HCT116 (cell line): Measurements from ENCODE around the gene SH2B3. TPM values are rescaled to one million over a fixed set of nuclear protein-coding genes. Genes with fewer than 3 reads are reported as not detected.

Experiments used
- ATAC-seq: fragments of 200-7000 bp; cut with Tn5 transposase; 2 replicates; pipeline ENCODE4 v1.9.1; 2020; ENCODE audit warnings: mild to moderate bottlenecking, moderate library complexity
- BruUV-seq: library from RNA; stranded (reverse); fragments of 400-500 nt; replicated peaks from 2 replicates; lab custom pipeline; 2021; lab: Mats Ljungman, UMichigan
- CTCF ChIA-PET: fragments of 300-600 bp; sonication (Branson Sonifier 250); formaldehyde crosslinking; loops from one replicate; lab custom pipeline; 2021; ENCODE audit warnings: antibody characterized with exemption; lab: Charles Lee
- POLR2A ChIA-PET: fragments of 300-600, 350-600 bp; sonication (Branson Sonifier 250); formaldehyde crosslinking; loops from one replicate; lab custom pipeline; 2021; ENCODE audit warnings: antibody characterized with exemption; lab: Charles Lee
- RAD21 ChIA-PET, 2 experiments: fragments of 300-600 bp; sonication (Branson Sonifier 250); formaldehyde crosslinking; loops; one replicate each; lab custom pipeline; 2023; ENCODE audit warnings: low total read pairs in 2 of 2; ENCODE audit not compliant: uncharacterized antibody in 2 of 2, unreplicated experiment in 2 of 2, low non-redundant PET in 1 of 2; lab: Charles Lee
- DNase-seq: peaks from one replicate; pipeline ENCODE4 v3.0.0-alpha.2; 2010; ENCODE audit warnings: low read depth, low spot score
- H2AFZ ChIP-seq: fragments of 200-600 bp; shearing (Covaris generic), sonication (generic); 2 replicates; pipeline ENCODE4 v1.6.1; 2017; ENCODE audit warnings: low read depth, mixed run types, mixed read lengths, antibody characterized with exemption, low read length; ENCODE audit not compliant: poor library complexity, severe bottlenecking
- H3K27ac ChIP-seq: 2 replicates; pipeline ENCODE4 v1.5.1; 2012; ENCODE audit warnings: low read depth, low read length
- H3K27me3 ChIP-seq: fragments of 200-600 bp; sonication (generic); 2 replicates; pipeline ENCODE4 v1.6.1; 2016; ENCODE audit warnings: mixed run types, low read length, mixed read lengths; ENCODE audit not compliant: insufficient read depth
- H3K36me3 ChIP-seq, 2 experiments: fragments of 200-500 bp in 1 of 2; fragments of 200-600 bp in 1 of 2; sonication (Bioruptor generic) in 1 of 2; sonication (generic) in 1 of 2; 2 replicates each; pipeline versions ENCODE4 v1.5.1 to v1.6.1; 2014 to 2016; ENCODE audit warnings: low read length in 2 of 2, inconsistent platforms in 1 of 2, mixed read lengths in 1 of 2, mixed run types in 1 of 2; ENCODE audit not compliant: insufficient read depth in 2 of 2, control insufficient read depth in 1 of 2
- H3K4me1 ChIP-seq, 2 experiments: fragments of 200-600 bp in 1 of 2; sonication (generic) in 1 of 2; 2 replicates each; pipeline versions ENCODE4 v1.5.1 to v1.6.1; 2012 to 2017; ENCODE audit warnings: low read length in 2 of 2, inconsistent platforms in 1 of 2, mild to moderate bottlenecking in 1 of 2, mixed read lengths in 1 of 2, mixed run types in 1 of 2, moderate library complexity in 1 of 2; ENCODE audit not compliant: insufficient read depth in 2 of 2, control insufficient read depth in 1 of 2
- H3K4me2 ChIP-seq: fragments of 200-600 bp; sonication (generic); 2 replicates; pipeline ENCODE4 v1.6.1; 2017; ENCODE audit warnings: mixed run types, low read length, mixed read lengths
- H3K4me3 ChIP-seq, 2 experiments: fragments of 200-600 bp in 1 of 2; sonication (generic) in 1 of 2; replicated peaks in 1 of 2; 2 replicates each; pipeline ENCODE4 v1.5.1; 2011 to 2016; ENCODE audit warnings: low read length in 2 of 2, control low read depth in 1 of 2, low read depth in 1 of 2, mild to moderate bottlenecking in 1 of 2, mixed read lengths in 1 of 2, mixed run types in 1 of 2
- H3K79me2 ChIP-seq: fragments of 200-600 bp; sonication (generic); 2 replicates; pipeline ENCODE4 v1.6.1; 2017; ENCODE audit warnings: mild to moderate bottlenecking, mixed run types, low read length, moderate library complexity, mixed read lengths; ENCODE audit not compliant: insufficient read depth
- H3K9ac ChIP-seq: fragments of 200-600 bp; sonication (generic); 2 replicates; pipeline ENCODE4 v1.6.1; 2016; ENCODE audit warnings: low read length, mixed read lengths
- H3K9me2 ChIP-seq: fragments of 200-600 bp; sonication (generic), shearing (Covaris generic); 2 replicates; pipeline ENCODE4 v1.6.1; 2017; ENCODE audit warnings: mixed run types, mild to moderate bottlenecking, moderate library complexity; ENCODE audit not compliant: insufficient read depth
- H3K9me3 ChIP-seq, 2 experiments: fragments of 200-500 bp in 1 of 2; fragments of 200-600 bp in 1 of 2; sonication (Bioruptor generic) in 1 of 2; sonication (generic) in 1 of 2; 2 replicates each; pipeline ENCODE4 v1.6.1; 2014 to 2017; ENCODE audit warnings: low read length in 2 of 2, mixed read lengths in 2 of 2, inconsistent platforms in 1 of 2, low read depth in 1 of 2, mild to moderate bottlenecking in 1 of 2, mixed run types in 1 of 2, moderate library complexity in 1 of 2; ENCODE audit not compliant: control insufficient read depth in 1 of 2, insufficient read depth in 1 of 2
- H4K20me1 ChIP-seq: fragments of 200-600 bp; sonication (generic), shearing (Covaris generic); 2 replicates; pipeline ENCODE4 v1.6.1; 2017; ENCODE audit warnings: mixed run types, mild to moderate bottlenecking, moderate library complexity; ENCODE audit not compliant: insufficient read depth
- CBX3 ChIP-seq: IDR thresholded peaks from 2 replicates; pipeline ENCODE4 v1.6.1; 2012; ENCODE audit warnings: low read depth
- CEBPB ChIP-seq: IDR thresholded peaks from 2 replicates; pipeline ENCODE4 v1.6.1; 2012; ENCODE audit warnings: low read depth
- EGR1 ChIP-seq: IDR thresholded peaks from 2 replicates; pipeline ENCODE4 v1.6.1; 2012; ENCODE audit warnings: low read depth
- ELF1 ChIP-seq: IDR thresholded peaks from 2 replicates; pipeline ENCODE4 v1.6.1; 2012; ENCODE audit warnings: low read depth, borderline replicate concordance
- EZH2 ChIP-seq: fragments of 200-600 bp; sonication (generic); IDR thresholded peaks from 2 replicates; pipeline ENCODE4 v1.6.1; 2017; ENCODE audit warnings: antibody characterized with exemption, mixed run types
- EZH2phosphoT487 ChIP-seq: fragments of 200-600 bp; IDR thresholded peaks from 2 replicates; pipeline ENCODE4 v1.6.1; 2018; ENCODE audit warnings: antibody characterized with exemption, borderline replicate concordance
- FOSL1 ChIP-seq: IDR thresholded peaks from 2 replicates; pipeline ENCODE4 v1.6.1; 2012; ENCODE audit warnings: low read depth
- RAD21 ChIP-seq: IDR thresholded peaks from 2 replicates; pipeline ENCODE4 v1.6.1; 2012; ENCODE audit warnings: low read depth, mild to moderate bottlenecking
- ZFX ChIP-seq: fragments of 450-650 bp; IDR thresholded peaks from 2 replicates; pipeline ENCODE4 v1.6.1; 2017
- intact Hi-C: fragments of 100-400 bp; cut with micrococcal nuclease; formaldehyde crosslinking; loops from 2 replicates; pipeline ENCODE4 v1.10.0; 2022
- total RNA-seq: library from RNA; stranded (reverse); gene quantifications from one replicate; pipeline ENCODE4 v1.2.1, GENCODE V29; 2021; ENCODE audit not compliant: unreplicated experiment
- TF ChIP-seq, protein P1 (sequence below): IDR thresholded peaks from 2 replicates; pipeline ENCODE4 v1.6.1; 2012
- TF ChIP-seq, protein P2 (sequence below), 3 experiments: fragments of 200-600 bp in 1 of 3; sonication (generic) in 1 of 3; IDR thresholded peaks in 2 of 3; conservative IDR thresholded peaks in 1 of 3; 2 replicates each; pipeline ENCODE4 v1.5.1; 2012 to 2017; ENCODE audit warnings: low read depth in 2 of 3, low read length in 2 of 3, antibody characterized with exemption in 1 of 3, borderline replicate concordance in 1 of 3, control low read depth in 1 of 3, mild to moderate bottlenecking in 1 of 3, mixed read lengths in 1 of 3, mixed run types in 1 of 3, moderate library complexity in 1 of 3; ENCODE audit not compliant: insufficient read depth in 1 of 3
- TF ChIP-seq, protein P3 (sequence below): IDR thresholded peaks from 2 replicates; pipeline ENCODE4 v1.6.1; 2012

Gene SH2B3
- total RNA-seq, 1 experiment from 2014 or later, result 17.3 TPM

DNA sequence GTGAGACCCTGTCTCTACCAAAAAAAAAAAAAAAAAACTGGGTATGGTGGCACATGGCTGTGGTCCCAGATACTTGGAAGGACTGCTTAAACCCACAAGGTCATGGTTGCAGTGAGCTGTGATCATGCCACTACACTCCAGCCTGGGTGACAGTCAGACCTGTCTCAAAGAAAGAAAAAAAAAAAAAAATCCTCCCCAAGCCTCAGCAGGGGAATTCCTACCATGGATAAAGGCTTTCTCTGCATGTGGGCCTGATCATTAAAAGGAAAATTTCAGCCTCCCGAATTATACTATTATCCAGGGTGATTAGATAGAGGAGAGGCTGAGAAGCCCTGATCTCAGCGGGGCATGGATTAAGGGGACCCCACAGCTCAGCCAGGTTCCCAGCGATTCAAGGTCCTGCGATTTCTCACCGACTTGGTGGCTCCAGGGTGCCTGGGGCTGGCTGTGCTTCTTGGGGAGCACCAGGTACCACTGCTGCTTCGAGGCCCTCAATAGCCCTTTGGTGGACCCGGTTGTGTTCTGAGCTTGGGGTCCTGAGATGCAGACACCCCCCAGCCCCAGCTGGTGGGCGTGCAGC, 5.6 kb downstream of the SH2B3 start:
- no peaks in the 10 kb centered on the region for H3K27me3 ChIP-seq
- DNase-seq, result no peak
- no peaks in the 10 kb centered on the region for H3K36me3 ChIP-seq
- H3K9ac ChIP-seq, result no peak overlapping the region
- H3K4me2 ChIP-seq, result no peak overlapping the region
- H3K27ac ChIP-seq, result no peak overlapping the region
- no peak overlapping the region for H3K4me3 ChIP-seq
- H4K20me1 ChIP-seq, result no peaks in the 10 kb centered on the region
- ChIA-PET CTCF (interaction anchor here (1.0 to 2.2 kb wide), 2 partner anchors 14 to 41 kb away, joined by 3 to 6 read pairs; no protein-coding TSS in a partner anchor), POLR2A (no interaction called here), RAD21 (no interaction called here)
- peaks cover 30 to 78% of the 10 kb centered on the region in 2 experiments for H3K4me1 ChIP-seq
- no TSS peak for BruUV-seq
- no peak for TF ChIP-seq RAD21
- TF ChIP-seq FOSL1, result no peak
- TF ChIP-seq EZH2phosphoT487, result no peak
- TF ChIP-seq CEBPB, result no peak
- no peak for TF ChIP-seq ELF1
- TF ChIP-seq, protein P1, sequence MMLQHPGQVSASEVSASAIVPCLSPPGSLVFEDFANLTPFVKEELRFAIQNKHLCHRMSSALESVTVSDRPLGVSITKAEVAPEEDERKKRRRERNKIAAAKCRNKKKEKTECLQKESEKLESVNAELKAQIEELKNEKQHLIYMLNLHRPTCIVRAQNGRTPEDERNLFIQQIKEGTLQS, result no peak
- TF ChIP-seq, protein P2, sequence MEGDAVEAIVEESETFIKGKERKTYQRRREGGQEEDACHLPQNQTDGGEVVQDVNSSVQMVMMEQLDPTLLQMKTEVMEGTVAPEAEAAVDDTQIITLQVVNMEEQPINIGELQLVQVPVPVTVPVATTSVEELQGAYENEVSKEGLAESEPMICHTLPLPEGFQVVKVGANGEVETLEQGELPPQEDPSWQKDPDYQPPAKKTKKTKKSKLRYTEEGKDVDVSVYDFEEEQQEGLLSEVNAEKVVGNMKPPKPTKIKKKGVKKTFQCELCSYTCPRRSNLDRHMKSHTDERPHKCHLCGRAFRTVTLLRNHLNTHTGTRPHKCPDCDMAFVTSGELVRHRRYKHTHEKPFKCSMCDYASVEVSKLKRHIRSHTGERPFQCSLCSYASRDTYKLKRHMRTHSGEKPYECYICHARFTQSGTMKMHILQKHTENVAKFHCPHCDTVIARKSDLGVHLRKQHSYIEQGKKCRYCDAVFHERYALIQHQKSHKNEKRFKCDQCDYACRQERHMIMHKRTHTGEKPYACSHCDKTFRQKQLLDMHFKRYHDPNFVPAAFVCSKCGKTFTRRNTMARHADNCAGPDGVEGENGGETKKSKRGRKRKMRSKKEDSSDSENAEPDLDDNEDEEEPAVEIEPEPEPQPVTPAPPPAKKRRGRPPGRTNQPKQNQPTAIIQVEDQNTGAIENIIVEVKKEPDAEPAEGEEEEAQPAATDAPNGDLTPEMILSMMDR (IDR thresholded peaks at IDR 0.05 in 2 of 3, conservative IDR thresholded peaks at IDR 0.05 in 1 of 3; ENCODE audit: borderline replicate concordance in 1 of 3, insufficient read depth in 1 of 3, low read depth in 2 of 3, low read length in 2 of 3), result no peak
- TF ChIP-seq, protein P3, sequence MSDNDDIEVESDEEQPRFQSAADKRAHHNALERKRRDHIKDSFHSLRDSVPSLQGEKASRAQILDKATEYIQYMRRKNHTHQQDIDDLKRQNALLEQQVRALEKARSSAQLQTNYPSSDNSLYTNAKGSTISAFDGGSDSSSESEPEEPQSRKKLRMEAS, result no peak
- no peak for TF ChIP-seq EZH2
- TF ChIP-seq EGR1, result no peak
- TF ChIP-seq CBX3, result no peak
- no peak for TF ChIP-seq ZFX
- no peaks in the 10 kb centered on the region for H3K9me2 ChIP-seq
- H3K9me3 ChIP-seq, result no peaks in the 10 kb centered on the region
- no peak for ATAC-seq
- no peak overlapping the region for H2AFZ ChIP-seq
- H3K79me2 ChIP-seq, result peaks cover 48% of the 10 kb centered on the region
- intact Hi-C loops, result no loop called here
